Stimulated activated CD4-positive, alpha-beta T cell treated with anti-CD3 and anti-CD28 coated beads, Interleukin-1b, Interleukin-23, amount 100 ng/mL, for 48 hours (primary cell): Measurements from ENCODE around the gene CCDC9.
A peak's percentile ranks its signal among the peaks of the same experiment; 100 is the strongest.

ENCODE experiments used
- DNase-seq: peaks from one replicate; pipeline ENCODE4 v3.0.0-alpha.2; 2020

CCDC9 gene

DNA sequence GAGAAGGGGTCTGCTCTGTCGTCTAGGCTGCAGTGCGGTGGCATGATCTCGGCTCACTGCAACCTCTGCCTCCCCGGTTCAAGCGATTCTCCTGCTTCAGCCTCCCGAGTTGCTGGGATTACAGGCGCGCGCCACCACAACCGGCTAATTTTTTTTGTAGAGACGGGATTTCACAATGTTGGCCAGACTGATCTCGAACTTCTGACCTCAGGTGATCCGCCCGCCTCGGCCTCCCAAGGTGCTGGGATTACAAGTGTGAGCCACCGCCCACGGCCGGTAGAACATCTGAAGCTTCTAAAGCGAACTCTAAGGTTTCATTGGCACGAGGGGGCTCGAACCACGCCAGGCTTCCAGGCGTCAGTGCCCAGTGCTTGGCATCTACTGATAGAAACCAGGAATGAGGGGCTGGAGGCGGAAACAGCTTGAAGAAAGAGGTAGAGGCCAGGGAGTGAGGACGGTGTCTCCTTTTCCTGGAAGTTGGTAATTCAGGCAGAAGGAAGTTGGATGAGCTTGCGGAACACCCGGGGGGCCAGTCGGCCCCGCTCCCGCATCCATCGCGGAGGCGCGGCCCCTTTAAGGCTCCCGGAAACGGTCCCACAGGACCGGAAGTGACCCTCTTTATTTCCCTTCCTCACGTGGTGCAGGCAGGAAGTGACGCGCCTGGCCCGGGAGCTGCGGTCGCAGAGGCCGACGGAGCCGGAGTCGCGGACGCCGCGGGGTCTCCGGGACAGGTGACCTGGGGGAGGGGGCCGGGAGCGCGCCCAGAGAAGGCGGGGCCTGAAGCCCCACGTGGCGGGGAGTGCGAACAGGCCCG lies at the start of gene CCDC9:
TSS of gene CCDC9 (plus strand) at position 647 of the 814 bp plus-strand sequence. CDS start 1,876 bp downstream, outside the sequence.
- DNase-seq = peak; percentile 98

GRCh38 chr19:47209319-47210179 lies 46.8 kb upstream of the CCDC9 start:
- no peak for DNase-seq

DNA sequence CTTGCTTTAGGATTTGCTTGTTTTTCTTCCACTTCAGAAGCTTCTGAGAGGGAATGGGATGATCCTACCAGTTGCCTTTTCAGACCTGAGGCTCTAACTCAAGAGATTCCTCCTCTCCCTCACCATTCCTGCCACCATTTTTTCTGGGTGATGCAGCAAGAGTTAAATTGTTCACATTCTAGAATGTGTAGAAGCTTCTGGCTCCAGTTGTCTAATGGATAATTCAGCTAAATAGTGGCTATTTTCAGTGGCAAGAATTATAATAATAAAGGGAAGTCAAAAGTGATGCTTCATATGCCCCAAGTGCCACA lies 46.2 kb upstream of the CCDC9 start:
- DNase-seq = no peak

GRCh38 chr19:47210689-47211316 lies 45.5 kb upstream of the CCDC9 start:
- DNase-seq = peak; percentile 72

- DNase-seq = no peak
Measured at GRCh38 chr19:47215581-47215980, 40.7 kb upstream of the CCDC9 start.

- no peak for DNase-seq
Measured at GRCh38 chr19:47221080-47221841, 35.1 kb upstream of the CCDC9 start.

DNA sequence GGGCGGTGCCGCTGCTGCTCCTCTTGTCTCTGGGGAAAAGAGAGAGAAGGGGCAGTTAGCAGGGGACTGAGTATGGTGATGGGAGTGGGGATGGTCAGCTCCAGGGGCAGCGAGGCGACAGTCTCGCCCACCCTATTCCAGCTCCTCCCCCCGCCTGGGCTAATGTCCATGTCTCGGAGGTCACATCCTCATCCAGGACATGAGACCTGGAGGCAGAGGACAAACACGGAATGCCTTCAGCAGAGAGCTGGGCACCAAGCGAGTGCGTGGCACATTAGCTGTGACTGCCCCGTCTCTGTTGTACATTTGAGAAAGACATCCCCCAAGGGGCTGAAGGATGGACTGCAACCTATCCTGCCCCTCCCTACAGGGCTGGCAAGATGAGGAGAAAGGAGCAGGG lies 34.4 kb upstream of the CCDC9 start:
- no peak for DNase-seq

DNA sequence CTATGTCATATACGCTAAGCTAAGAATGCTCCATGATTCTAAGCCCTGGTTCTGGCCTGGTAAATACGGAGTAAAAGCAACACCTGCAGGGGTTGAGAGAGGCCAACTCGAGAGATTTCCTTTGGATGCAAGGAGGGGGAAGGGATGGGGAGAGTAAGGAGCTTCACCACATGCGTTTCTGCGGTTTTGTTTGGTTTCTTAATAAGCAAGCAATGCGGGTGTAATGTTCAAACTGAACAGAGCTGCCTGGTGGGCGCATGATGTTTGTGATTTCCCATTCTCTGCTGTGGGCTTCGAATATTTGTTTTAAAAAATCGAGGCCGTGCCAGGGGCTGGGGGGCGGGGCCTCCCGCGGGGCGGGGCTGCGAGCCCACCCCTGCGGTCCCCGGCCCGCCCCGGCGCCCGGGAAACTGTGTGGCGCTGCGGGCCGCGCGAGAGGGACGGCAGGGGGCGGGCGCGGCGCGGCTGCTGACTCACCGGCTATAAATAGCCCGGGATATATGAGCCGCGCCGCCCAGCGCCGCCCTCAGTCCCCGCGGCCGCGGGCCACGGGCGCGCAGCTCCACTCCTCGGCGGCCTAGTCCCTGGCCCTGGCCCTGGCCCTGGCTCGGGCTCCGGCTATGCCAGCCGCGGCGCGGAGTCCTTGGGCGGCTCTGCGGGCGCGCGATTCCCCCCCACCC lies 30.4 kb upstream of the CCDC9 start:
- DNase-seq = peak; percentile 80

DNA sequence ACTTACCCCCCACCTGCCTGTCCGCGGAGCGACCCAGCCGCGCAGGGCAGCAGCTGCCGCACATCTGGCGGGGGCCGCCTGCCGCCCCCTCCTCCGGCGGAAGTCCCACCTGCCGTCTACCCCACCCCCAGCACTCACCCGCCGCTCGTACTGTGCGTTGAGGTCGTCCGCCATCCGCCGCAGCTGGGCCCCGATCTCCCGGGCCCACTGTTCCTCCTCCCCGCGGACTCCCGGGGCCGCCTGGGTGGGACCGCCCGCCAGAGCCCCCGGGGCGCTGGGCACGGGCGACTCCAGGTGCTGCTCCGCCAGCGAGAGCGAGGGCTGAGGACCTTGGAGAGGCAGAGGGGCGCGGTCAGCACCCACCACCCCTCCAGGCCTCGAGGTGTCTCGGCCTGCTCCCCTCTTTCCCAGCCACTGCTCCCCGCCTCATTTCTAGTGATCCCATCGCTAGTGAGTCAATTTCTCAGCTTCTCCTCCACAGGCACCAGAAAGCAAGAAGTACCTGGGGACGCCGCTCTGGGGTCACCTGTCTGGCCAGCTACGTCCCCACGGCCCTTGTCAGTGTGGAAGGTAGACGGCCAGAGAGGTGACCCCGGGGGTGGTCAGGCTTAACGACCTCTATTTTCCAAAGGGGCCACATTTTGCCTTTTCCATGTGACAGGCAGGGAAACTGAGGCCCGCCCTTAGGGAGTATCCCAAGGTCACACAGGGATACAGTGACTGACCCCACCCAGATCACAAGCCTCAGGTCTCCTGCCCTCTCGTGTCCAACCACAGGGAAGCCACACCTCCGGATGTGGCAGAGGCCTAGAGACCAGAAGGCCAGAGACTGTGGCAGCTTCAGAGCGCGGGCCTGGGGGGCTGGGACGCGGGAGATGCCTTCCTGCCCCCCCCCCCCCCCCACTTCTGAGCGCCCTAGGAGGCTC lies 29.6 kb upstream of the CCDC9 start:
- peak; percentile 58 for DNase-seq

GRCh38 chr19:47227352-47228167 lies 28.8 kb upstream of the CCDC9 start:
- peak; percentile 54 for DNase-seq

- DNase-seq = peak; percentile 52
Measured at GRCh38 chr19:47228168-47228936, 28.0 kb upstream of the CCDC9 start.

DNA sequence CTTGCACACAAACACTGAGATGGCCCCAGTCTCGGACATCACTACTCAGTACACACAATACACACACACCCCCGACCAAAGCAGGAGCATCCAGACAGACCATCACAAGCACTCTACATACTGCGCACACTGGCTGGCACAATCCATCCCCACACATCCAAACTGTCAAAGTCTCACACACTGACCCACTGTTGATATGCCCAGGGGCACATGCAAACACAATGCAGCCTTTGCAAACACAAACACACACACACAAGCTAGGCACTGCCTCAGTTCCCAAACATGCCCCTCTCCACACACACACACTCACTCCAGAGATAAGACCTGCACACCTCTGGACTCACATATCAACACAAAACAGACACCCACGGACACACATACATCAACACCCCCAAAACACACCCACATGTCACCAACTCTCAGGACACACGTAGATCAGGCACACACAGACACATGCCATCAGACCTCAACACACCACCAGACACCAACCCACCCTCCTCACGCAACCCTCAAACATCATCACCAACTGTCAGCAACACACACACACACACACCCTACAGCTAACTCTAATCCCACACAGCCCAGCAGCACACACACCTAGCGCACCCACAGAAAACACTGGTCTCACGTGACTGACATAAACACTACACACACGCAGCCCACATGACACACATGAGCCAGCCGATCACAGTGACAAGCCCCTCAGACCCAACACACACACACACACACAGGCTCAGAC lies 27.2 kb upstream of the CCDC9 start:
- DNase-seq = no peak

DNA sequence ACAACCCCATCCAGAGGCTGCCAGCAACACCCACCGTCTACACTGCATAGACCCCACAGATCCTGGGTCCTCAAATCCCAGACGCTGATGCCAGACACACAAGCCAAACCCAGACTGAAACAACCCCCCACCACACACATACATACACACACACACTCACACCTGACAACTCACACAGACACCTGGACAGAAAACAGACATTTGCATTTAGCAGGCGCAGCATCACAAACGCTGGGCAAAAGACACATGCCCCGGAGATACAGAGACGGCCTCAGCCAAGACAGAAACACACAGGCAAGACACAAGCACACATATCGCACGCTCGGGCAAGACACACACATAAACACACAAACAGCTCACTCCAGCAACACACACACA lies 26.7 kb upstream of the CCDC9 start:
- no peak for DNase-seq

- DNase-seq = peak; percentile 72
Measured at GRCh38 chr19:47230054-47230920, 26.0 kb upstream of the CCDC9 start.

DNA sequence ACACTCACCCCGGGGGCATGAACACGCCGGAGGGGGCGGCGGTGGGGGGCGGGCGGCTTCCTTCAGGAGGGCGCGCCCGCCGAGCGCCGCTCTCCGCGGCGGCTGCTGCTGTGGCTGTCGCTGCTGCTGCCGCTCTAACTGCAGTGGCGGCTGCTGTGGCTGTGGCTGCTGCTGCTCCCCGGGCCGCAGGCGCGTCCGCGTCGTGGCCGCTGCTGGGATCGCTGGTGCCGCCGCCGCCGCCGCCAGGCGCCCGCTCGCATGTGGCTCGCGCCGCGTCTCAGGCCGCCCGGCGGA lies 25.5 kb upstream of the CCDC9 start, which contains the start of gene BBC3:
TSS of gene BBC3 (minus strand) at position 279 of the 294 bp plus-strand sequence. CDS start 2,768 bp downstream, outside the sequence.
- no peak for DNase-seq

DNA sequence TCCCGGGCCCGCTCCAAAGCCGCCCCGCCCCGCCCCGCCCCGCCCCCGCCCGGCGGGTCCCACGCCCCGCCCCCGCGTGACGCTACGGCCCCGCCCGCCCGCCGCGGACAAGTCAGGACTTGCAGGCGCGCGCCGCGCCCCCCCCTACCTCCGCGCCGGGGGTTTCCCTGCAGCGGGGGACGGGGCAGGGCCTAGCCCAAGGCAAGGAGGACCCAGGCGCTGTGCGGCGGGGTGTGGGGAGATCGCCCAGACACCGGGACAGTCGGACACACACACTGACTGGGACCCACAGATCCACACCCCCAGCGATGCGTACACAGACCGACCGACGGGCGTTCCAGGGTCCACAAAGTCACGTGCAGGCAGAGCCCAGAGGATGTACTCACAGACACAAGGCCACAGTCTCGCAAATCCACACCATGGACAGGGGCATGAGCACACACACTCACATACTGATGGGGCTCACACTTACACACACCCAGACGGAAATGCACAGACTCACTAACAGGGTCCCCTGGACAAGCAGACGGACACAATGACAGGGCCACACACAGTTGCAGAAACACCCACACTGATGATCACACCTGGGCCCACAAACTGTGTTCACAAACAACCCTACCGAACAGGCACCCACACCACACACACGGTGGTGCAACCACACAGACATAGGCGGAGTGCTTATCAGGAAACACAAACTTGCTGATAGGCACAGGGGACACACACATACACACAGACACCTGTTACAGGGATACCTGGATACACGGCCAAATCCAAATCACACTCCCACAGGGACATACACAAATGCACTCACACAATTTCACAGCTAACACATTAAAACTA lies 24.9 kb upstream of the CCDC9 start:
- peak; percentile 84 for DNase-seq
